Neuronal stem cell (in vitro differentiated cells): ENCODE measurements around the gene SHF.

ENCODE experiments used
- DNase-seq: peaks from one replicate; pipeline ENCODE4 v3.0.0-alpha.2; 2013; ENCODE audit warnings: low spot score
- H2AFZ ChIP-seq: one replicate; pipeline ENCODE4 v1.6.1; 2013; ENCODE audit warnings: mild to moderate bottlenecking, low read length, inconsistent platforms
- H2AK5ac ChIP-seq: 2 replicates; pipeline ENCODE4 v1.6.1; 2013; ENCODE audit warnings: low read depth, mild to moderate bottlenecking, inconsistent platforms, low read length, moderate library complexity, mixed read lengths
- H2BK120ac ChIP-seq: 2 replicates; pipeline ENCODE4 v1.6.1; 2013; ENCODE audit warnings: low read depth, mild to moderate bottlenecking, inconsistent platforms, low read length, moderate library complexity, mixed read lengths
- H2BK12ac ChIP-seq: one replicate; pipeline ENCODE4 v1.6.1; 2013; ENCODE audit warnings: low read length, inconsistent platforms
- H2BK15ac ChIP-seq: 2 replicates; pipeline ENCODE4 v1.6.1; 2013; ENCODE audit warnings: mild to moderate bottlenecking, low read length, inconsistent platforms, mixed read lengths
- H2BK5ac ChIP-seq: one replicate; pipeline ENCODE4 v1.6.1; 2013; ENCODE audit warnings: inconsistent platforms, mild to moderate bottlenecking, low read length, moderate library complexity
- H3K14ac ChIP-seq: one replicate; pipeline ENCODE4 v1.6.1; 2013; ENCODE audit warnings: low read length, inconsistent platforms
- H3K18ac ChIP-seq: 2 replicates; pipeline ENCODE4 v1.6.1; 2013; ENCODE audit warnings: low read length, inconsistent platforms
- H3K23ac ChIP-seq: 2 replicates; pipeline ENCODE4 v1.6.1; 2013; ENCODE audit warnings: low read depth, mild to moderate bottlenecking, mixed read lengths, low read length, inconsistent platforms; ENCODE audit not compliant: poor library complexity
- H3K27ac ChIP-seq: replicated peaks from 3 replicates; pipeline ENCODE4 v1.5.1; 2013; ENCODE audit warnings: low read length, inconsistent platforms
- H3K27me3 ChIP-seq, 3 experiments: 2 replicates each; pipeline ENCODE4 v1.6.1; 2013; ENCODE audit warnings: low read length in 3 of 3, mild to moderate bottlenecking in 2 of 3, inconsistent platforms in 1 of 3, low read depth in 1 of 3, mixed read lengths in 1 of 3, moderate library complexity in 1 of 3; ENCODE audit not compliant: control insufficient read depth in 3 of 3, insufficient read depth in 3 of 3
- H3K36me3 ChIP-seq, 2 donors: replicated peaks in 1 of 2; 2 replicates each; pipeline ENCODE4 v1.6.1; 2013; ENCODE audit warnings: low read length in 2 of 2; ENCODE audit not compliant: control insufficient read depth in 2 of 2, insufficient read depth in 2 of 2
- H3K4ac ChIP-seq: 2 replicates; pipeline ENCODE4 v1.6.1; 2013; ENCODE audit warnings: inconsistent platforms, mild to moderate bottlenecking, low read length, moderate library complexity
- H3K4me1 ChIP-seq, 2 donors: 1 replicate in 1 of 2; 2 replicates in 1 of 2; pipeline ENCODE4 v1.6.1; 2013; ENCODE audit warnings: low read length in 2 of 2, low read depth in 1 of 2; ENCODE audit not compliant: control insufficient read depth in 2 of 2, insufficient read depth in 1 of 2
- H3K4me2 ChIP-seq: one replicate; pipeline ENCODE4 v1.6.1; 2013; ENCODE audit warnings: mild to moderate bottlenecking, low read length, inconsistent platforms; ENCODE audit not compliant: insufficient read depth, poor library complexity, severe bottlenecking
- H3K4me3 ChIP-seq, 2 donors: 2 replicates each; pipeline ENCODE4 v1.5.1; 2013; ENCODE audit warnings: low read length in 2 of 2, mild to moderate bottlenecking in 2 of 2, inconsistent platforms in 1 of 2, moderate library complexity in 1 of 2
- H3K79me1 ChIP-seq: one replicate; pipeline ENCODE4 v1.6.1; 2013; ENCODE audit warnings: low read depth, mild to moderate bottlenecking, inconsistent platforms, low read length, moderate library complexity
- H3K9ac ChIP-seq: one replicate; pipeline ENCODE4 v1.6.1; 2013; ENCODE audit warnings: mild to moderate bottlenecking, low read depth, low read length, inconsistent platforms; ENCODE audit not compliant: poor library complexity
- H3K9me3 ChIP-seq, 2 donors: replicated peaks in 1 of 2; 2 replicates each; pipeline versions ENCODE3 to v1.6.1; 2013; ENCODE audit warnings: low read length in 2 of 2, mild to moderate bottlenecking in 2 of 2, inconsistent platforms in 1 of 2, low read depth in 1 of 2, mixed read lengths in 1 of 2, moderate library complexity in 1 of 2; ENCODE audit not compliant: control insufficient read depth in 2 of 2, insufficient read depth in 1 of 2
- H4K8ac ChIP-seq: one replicate; pipeline ENCODE4 v1.6.1; 2013; ENCODE audit warnings: low read depth, mild to moderate bottlenecking, inconsistent platforms, low read length, moderate library complexity
- H4K91ac ChIP-seq: one replicate; pipeline ENCODE4 v1.6.1; 2013; ENCODE audit warnings: low read length, low read depth, mild to moderate bottlenecking, inconsistent platforms; ENCODE audit not compliant: poor library complexity
- WGBS, 2 donors: extraction: QIAGEN DNeasy Blood & Tissue Kit; methylation state at CpG; one replicate each; pipeline ENCODE4 v1.1.7; 2013; ENCODE audit warnings: missing lambda C conversion rate in 2 of 2, mixed read lengths in 1 of 2; ENCODE audit not compliant: insufficient read length in 2 of 2, insufficient replicate concordance in 1 of 2; ENCODE audit errors: extremely low coverage in 2 of 2; 5-methylcytosine and 5-hydroxymethylcytosine counted together

The SHF gene

GRCh38 chr15:45198337-45199135 lies 10.8 kb upstream of the SHF start:
- no peak overlapping the region for H2AK5ac ChIP-seq
- H3K4me1 ChIP-seq, result peaks cover 0 to 3% of the 10 kb centered on the region in 2 donors
- H3K23ac ChIP-seq, result no peak overlapping the region
- no peaks in the 10 kb centered on the region for H3K79me1 ChIP-seq
- peak overlapping the region; percentile 94 for H2AFZ ChIP-seq
- no peak overlapping the region for H2BK120ac ChIP-seq
- DNase-seq, result peak; percentile 98
- no peaks in the 10 kb centered on the region for H3K27me3 ChIP-seq
- WGBS, 2 donors, result no CpG with 5 or more reads among the region's 42 CpGs
- no peaks in the 10 kb centered on the region for H3K9me3 ChIP-seq
- peak overlapping the region; percentile 71 for H3K18ac ChIP-seq
- H4K8ac ChIP-seq, result no peak overlapping the region
- no peak overlapping the region for H2BK12ac ChIP-seq
- H2BK5ac ChIP-seq, result no peak overlapping the region
- H3K4me2 ChIP-seq, result peak overlapping the region; percentile 74
- H2BK15ac ChIP-seq, result no peak overlapping the region
- H3K14ac ChIP-seq, result no peak overlapping the region
- no peak overlapping the region for H3K4ac ChIP-seq
- peak overlapping the region; percentile 85 for H3K9ac ChIP-seq
- no peak overlapping the region for H4K91ac ChIP-seq
- no peaks in the 10 kb centered on the region for H3K36me3 ChIP-seq
- peak overlapping the region; percentile 68 to 88 for H3K4me3 ChIP-seq
- H3K27ac ChIP-seq, result peak overlapping the region; percentile 68

- H2BK12ac ChIP-seq, result no peak overlapping the region
- peak overlapping the region; percentile 70 for H2AFZ ChIP-seq
- H2BK5ac ChIP-seq, result no peak overlapping the region
- no peak overlapping the region for H3K4ac ChIP-seq
- H2AK5ac ChIP-seq, result no peak overlapping the region
- no peak overlapping the region for H3K18ac ChIP-seq
- H4K91ac ChIP-seq, result no peak overlapping the region
- H3K9ac ChIP-seq, result no peak overlapping the region
- H3K4me2 ChIP-seq, result no peak overlapping the region
- no peak overlapping the region for H2BK120ac ChIP-seq
- H3K4me3 ChIP-seq, result peak overlapping the region in 1 of 2 donors; percentile 68
- H3K79me1 ChIP-seq, result no peaks in the 10 kb centered on the region
- no peak overlapping the region for H3K14ac ChIP-seq
- no CpG with 5 or more reads among the region's 3 CpGs for WGBS, 2 donors
- DNase-seq, result no peak
- H3K23ac ChIP-seq, result no peak overlapping the region
- H3K27ac ChIP-seq, result no peak overlapping the region
- H3K4me1 ChIP-seq, result peaks cover 0 to 3% of the 10 kb centered on the region in 2 donors
- no peaks in the 10 kb centered on the region for H3K9me3 ChIP-seq
- H3K36me3 ChIP-seq, result no peaks in the 10 kb centered on the region
- H2BK15ac ChIP-seq, result no peak overlapping the region
- no peaks in the 10 kb centered on the region for H3K27me3 ChIP-seq
- H4K8ac ChIP-seq, result no peak overlapping the region
Measured at GRCh38 chr15:45197512-45197911, 9.7 kb upstream of the SHF start.

- H2AFZ ChIP-seq, result peak overlapping the region; percentile 84
- peaks cover 2 to 23% of the 10 kb centered on the region in 2 donors for H3K36me3 ChIP-seq
- H2AK5ac ChIP-seq, result peak overlapping the region; percentile 5
- H3K27me3 ChIP-seq, result peaks cover 0 to 7% (median 0%) of the 10 kb centered on the region in 3 experiments
- H4K91ac ChIP-seq, result no peak overlapping the region
- H3K4me1 ChIP-seq, result peaks cover 11 to 37% of the 10 kb centered on the region in 2 donors
- peak overlapping the region; percentile 90 for H2BK5ac ChIP-seq
- no CpG with 5 or more reads among the region's 43 CpGs for whole genome bisulfite sequencing, 2 donors
- no peak overlapping the region for H3K27ac ChIP-seq
- no peak for DNase-seq
- peak overlapping the region; percentile 83 for H3K9ac ChIP-seq
- H2BK120ac ChIP-seq, result no peak overlapping the region
- H3K9me3 ChIP-seq, result peaks cover 0 to 3% of the 10 kb centered on the region in 2 donors
- no peak overlapping the region for H3K4ac ChIP-seq
- H3K4me2 ChIP-seq, result peak overlapping the region; percentile 49
- H3K23ac ChIP-seq, result no peak overlapping the region
- H3K4me3 ChIP-seq, result peak overlapping the region; percentile 81 to 88
- H3K14ac ChIP-seq, result no peak overlapping the region
- H2BK15ac ChIP-seq, result no peak overlapping the region
- H2BK12ac ChIP-seq, result no peak overlapping the region
- H4K8ac ChIP-seq, result no peak overlapping the region
- H3K18ac ChIP-seq, result peak overlapping the region; percentile 91
- peaks cover 13% of the 10 kb centered on the region for H3K79me1 ChIP-seq
Measured at GRCh38 chr15:45187578-45187893, 230 bp downstream of the SHF start.

- Histone ChIP-seq H3K79me1 (peaks cover 14% of the 10 kb centered on the region), H3K18ac (peak overlapping the region; percentile 91), H3K9me3 (peaks cover 0 to 3% of the 10 kb centered on the region in 2 donors), H3K4ac (no peak overlapping the region), H3K9ac (peak overlapping the region; percentile 83), H3K27me3 (peaks cover 0 to 7% (median 0%) of the 10 kb centered on the region in 3 experiments), H2BK12ac (no peak overlapping the region), H4K91ac (no peak overlapping the region), H2BK120ac (no peak overlapping the region), H3K27ac (peak overlapping the region; percentile 2), H2AK5ac (peak overlapping the region; percentile 5), H3K23ac (no peak overlapping the region), H2AFZ (peak overlapping the region; percentile 84), H3K4me3 (peak overlapping the region; percentile 81 to 88), H4K8ac (no peak overlapping the region), H2BK5ac (peak overlapping the region; percentile 90), H3K4me2 (peak overlapping the region; percentile 49), H3K4me1 (peaks cover 11 to 37% of the 10 kb centered on the region in 2 donors), H3K36me3 (peaks cover 2 to 28% of the 10 kb centered on the region in 2 donors), H2BK15ac (no peak overlapping the region), H3K14ac (no peak overlapping the region)
- WGBS, 2 donors, result no CpG with 5 or more reads among the region's 42 CpGs
- DNase-seq, result no peak
Measured at GRCh38 chr15:45186771-45187577, 792 bp downstream of the SHF start.
